GM04504 (cell line): ENCODE results near the gene ZNF787.

Source experiments
- DNase-seq: peaks from one replicate; pipeline ENCODE4 v3.0.0-alpha.2; 2012; ENCODE audit warnings: low read depth

The ZNF787 gene

DNA sequence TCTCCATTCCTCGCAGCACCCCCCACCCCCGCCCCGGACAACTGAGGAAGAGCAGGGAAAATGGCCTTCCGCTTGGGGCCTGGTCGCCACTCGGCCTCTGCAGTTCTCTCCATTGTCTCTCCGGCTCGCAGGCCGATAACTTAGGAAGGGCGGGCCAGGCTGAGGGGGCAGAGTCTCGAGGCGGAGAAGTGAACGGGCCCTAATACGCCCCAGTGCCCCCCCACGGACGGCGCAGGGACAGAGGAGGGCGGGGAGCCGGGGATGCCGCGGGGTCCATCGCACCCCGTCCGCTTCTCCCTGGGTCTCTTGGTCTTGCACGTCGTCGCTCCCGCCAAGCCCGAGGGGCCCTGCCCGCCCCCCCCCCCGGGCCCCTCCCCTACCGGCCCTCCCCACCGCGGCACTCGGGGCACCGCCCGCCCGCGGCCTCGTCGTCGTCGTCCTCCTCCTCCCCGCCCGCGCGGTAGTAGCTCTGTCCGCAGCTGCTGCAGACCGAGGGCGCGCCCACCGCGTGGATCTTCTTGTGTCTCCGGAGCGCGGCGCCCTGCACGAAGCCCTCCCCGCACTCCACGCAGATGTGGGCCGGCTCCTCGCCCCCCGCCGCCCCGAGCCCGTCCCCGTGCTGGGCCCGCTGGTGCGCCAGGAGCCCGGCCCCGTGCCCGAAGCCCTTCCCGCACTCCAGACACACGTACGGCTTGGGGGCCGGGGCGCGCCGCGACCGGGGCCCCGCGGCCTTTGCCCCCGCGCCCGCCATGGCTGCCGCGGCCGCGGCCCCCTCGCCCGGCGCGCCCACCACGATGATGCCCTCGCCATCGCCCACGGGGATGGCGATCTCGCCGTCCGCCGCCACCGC, 33.2 kb downstream of the ZNF787 start:
- DNase-seq = no peak

DNA sequence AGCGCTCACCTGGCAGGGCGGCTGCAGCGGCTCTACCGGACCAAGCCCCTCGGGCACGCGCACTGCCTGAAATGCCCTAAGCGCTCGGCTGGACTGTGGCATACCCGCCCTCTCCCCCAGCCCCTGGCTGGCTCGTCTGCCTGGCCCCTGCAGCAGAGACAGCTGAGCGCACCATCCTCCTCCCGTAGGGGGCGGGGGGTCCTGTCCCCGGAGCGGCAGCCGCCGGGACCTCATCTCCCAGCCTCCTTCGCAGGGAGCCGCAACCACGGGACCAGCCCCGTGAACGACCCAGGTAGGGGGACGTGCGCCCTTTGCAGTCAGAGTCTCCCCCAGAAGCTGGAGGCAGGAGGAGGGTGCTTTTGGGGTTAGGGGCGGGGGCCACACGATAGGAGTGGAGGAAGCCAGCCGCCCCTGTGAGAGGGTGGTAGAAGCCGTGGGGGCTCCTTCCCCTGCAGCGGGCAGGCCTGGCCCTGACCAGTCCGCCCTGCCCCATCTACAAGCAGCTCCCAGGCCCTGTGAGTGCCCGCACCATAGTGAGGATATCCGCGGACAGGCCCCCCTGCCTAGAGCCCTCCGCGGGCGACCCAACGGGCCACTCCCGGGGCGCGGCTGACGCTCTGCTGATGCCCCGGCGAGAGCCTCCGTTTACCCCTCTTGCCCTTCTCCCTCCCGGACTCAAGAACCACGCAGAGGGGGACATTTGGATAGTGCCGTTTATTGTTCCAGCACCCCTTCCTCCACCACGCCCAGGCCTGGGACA, 34.2 kb downstream of the ZNF787 start:
- no peak for DNase-seq

DNA sequence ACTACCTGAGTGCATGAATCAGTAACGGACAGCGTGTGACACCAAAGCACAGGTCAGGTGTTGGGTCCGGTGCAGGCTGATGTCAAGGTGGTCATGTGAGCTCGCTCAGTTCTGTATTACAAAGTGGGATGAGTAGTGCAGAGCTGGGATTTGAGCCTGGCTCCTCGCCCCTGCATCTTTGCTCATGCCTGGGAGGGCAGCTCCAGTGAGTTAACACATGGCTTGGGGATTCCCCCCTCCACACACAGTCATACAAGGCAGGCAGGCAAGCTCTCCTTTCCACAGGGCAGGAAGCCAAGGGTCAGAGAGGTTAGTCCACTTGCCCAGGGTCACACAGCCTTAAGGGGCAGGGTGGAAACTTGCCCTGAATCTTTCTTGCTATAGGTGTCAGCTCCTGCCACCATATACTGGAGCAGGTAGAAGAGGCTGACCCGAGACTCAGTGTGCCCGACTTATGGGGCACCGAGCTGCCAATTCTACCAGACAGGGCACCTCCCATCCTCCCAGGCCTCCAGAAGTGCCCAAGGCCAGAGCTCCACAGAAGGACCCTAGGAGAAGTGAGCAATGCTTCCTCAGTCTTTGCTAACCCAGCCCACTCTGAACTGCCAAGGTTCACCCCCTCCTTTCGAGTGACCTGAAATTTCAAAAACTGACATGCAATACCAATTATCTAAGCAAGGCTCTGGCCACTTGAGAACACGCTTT, 35.4 kb downstream of the ZNF787 start:
- DNase-seq = no peak

DNA sequence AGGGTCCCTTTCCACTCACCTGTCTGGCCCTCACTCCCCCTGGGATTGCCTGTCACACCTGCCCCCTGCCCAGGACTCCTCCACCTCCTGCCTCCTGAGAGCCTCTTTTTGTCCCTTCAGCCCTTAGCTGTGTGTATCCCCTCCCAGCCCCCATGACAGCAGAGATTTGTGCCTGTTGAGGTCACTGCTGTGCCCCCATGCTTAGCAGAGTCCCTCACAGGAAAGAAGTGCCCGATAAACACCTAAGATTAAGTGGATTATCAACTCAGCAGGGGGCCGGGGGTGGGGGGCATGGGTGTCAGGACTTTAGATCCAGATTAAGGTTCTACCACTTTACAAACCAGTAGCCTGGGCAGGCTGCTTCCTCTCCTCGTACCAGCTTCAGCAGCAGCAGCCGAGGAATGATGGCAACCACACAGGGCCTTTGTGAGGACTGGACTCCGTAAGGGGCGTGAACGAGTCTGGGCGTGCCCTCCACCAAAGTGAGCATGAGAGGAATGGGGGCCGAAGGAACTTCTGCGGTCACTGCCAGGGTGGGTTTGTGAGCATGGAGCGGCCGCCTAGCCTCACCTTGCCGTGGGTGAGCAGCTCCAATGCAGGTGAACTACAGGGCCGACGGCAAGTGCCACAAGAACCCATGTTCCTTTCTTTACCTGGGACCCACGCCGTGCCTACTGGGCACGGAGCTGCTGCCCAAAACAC, 36.1 kb downstream of the ZNF787 start:
- no peak for DNase-seq

DNA sequence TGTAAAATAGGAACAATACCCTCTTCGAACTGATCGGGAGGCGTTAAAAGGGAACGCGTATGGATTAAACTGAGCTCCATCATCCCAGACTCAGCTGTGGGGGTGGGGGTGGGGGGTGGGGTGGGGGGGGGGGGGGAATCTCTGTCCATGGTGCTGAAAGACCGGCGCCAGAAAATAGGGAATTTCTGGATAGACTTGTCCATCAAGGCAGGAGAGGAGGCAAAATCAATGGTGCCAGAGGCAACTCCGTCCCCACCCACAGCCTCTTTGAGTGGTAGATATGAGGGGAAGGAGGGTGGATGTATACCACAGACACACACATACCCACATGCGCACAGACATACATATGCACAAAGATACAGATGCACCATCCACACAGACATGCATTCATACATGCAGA, 37.4 kb downstream of the ZNF787 start:
- no peak for DNase-seq

DNA sequence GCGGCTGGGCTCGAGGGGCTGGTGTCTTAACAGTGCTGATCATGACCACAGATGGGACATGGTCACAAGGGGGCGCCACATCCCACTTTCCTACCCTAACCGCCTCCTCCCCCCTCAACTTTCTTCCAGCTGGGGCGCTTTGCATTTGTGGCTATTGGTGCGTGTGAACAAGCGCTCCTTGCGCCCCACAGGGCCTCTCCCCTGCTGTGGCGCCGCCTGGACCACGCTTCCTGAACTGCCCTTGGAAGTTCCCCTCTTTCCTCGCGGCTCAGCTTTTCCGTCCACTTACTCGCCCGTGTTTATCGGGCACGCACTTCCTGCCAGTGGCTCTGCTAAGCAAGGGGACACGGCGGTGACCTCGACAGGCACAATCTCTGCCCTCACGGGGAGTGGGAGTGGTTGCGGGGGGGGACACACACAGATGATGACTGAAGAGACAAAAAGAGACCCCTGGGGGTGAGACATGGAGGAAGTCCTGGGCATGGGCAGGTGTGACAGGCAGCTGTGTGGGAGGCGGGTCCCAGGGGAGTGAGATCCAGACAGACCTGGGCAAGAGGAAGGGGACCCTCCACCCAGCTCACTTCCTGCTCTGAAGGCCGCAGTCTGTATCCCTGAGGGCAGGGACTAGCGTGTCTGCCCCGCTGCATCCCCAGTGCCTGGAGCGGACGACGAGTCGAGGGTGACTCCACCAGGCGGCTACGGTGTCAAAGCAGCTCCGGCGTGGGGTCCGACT, 40.3 kb downstream of the ZNF787 start:
- peak; percentile 55 for DNase-seq

DNA sequence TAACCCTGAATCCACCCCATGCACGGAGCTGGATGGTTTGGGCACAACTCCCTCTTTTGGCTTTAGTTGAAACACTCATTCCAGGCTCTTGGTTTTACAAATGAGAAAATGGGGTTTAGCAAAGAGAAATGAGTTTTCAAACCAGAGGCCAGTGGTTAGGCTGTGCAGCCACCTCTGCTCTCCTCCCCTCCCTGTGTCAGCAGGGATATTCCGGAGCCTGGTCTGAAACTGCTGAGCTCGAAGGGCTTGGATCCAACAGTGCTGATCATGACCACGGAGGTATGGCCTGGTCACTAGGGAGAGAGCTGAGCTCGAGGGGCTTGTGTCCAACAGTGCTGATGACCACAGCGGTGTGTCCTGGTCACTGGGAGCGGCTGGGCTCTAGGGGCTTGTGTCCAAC, 41.5 kb downstream of the ZNF787 start:
- no peak for DNase-seq

DNA sequence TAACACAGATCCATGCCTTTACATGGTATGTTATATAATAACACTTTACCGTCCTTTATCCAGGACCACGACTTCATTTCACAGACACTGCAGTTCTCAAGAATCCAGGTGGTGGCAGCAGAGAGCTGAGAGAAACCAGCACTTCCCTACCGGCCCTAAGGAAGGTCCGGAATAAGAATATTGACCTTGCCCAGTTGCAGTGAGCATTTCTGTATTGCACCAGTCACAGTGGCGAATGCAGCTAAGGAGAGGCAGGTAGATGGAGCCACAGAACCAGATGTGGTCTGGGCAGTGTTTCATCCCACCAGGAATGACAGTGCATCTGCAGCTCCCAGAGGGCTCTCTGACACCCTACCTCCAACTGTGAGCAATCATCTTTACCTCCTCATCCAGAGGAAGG, 44.6 kb downstream of the ZNF787 start:
- DNase-seq = peak; percentile 28

DNA sequence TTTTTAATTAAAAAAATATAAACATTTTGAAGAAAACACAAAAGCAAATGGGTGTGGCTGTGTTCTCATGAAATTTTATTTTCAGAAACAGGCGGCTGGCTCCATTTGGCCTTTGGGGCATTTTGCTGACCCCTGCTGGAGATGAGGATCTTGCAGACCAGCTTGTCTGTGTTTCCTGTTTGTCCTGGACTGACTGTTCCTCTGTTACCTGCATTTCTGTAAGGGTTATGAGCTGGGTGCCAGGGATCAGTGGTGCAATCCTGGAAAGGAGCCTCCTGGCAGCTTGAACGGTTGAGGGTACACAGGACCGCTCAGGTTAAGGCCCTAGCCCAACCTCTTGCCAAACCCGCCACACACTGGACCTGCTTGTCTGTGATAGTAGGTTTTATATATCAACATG, 49.9 kb downstream of the ZNF787 start:
- DNase-seq = no peak

DNA sequence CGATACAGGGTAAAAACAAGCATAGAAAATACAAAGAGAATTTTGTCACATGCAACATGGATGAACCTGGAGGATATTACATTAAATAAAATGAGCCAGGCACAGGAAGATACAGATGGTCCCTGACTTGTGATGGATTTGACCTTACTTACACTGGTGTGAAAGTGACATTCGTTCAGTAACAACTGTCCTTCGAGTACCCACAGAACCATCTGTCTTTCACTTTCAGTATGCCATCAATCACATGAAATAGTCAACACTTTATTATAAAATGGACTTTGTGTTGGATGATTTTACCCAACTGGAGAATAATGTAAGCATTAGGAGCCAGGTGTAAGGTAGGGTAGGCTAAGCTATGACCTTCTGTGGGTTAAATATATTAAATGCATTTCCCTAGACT, 51.5 kb downstream of the ZNF787 start:
- DNase-seq = no peak

DNA sequence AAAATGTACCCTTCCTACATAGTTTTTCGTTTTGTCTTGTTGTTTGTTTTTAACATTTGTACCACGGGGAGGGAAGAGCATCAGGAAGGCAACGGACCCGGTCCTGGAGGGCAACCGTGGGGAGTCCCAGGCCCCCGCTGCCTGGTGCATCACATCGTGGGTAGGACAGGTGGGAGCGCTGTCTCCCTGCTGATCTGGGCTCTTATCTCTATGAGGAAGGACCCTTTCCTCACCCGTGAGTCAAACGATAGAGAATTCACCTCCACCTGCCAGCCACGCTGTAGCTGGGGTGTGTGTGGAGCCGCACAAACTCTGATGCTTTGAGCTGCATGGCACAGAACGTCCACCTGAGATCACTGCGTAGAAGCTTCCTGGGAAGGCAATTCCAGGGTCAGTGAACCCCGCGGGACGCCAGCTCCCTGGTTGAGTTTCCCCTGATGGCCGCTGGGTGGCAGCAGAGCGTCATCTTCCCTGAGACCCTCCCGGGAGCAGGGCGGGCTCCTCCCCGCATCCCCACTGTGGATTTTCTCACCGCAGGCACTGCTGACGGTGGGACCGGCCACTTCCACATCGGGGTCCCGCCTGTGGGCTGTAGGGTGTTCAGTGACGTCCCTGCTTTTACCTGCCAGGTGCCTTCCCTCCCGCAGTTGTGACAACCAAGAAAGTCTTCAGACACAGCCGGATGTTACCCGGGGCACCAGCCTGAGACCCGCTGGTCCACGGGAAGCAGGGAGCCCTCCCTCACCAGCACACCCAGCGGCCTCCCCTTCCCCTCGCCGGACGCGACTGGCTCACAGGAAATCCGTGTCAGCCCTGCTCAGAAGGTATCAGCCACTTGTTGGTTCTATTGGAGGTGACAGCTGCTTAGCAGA, 54.7 kb downstream of the ZNF787 start:
- DNase-seq = peak; percentile 5

DNA sequence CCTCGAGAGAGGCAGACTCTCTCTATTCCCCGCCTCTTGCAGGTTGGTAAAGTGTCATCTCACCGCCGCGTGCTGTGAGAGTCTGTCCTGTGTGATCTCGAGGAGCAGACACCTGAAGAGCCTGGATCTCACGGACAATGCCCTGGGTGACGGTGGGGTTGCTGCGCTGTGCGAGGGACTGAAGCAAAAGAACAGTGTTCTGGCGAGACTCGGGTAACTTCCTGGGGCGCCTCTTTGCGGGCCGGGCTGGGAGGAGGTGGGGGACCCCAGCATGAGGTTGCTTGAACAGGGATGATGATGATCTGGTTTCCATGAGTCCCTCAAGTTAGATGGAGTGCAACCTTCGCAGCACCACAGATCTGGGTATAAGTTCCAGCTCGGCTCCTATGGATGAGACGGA, 67.5 kb downstream of the ZNF787 start:
- no peak for DNase-seq
